Erythroblast (primary cell): ENCODE data around the gene VRK3.
"Not testable (repeated sequence)": the region's sequence is repeated elsewhere in the genome, so short reads cannot be mapped to it uniquely, and the experiment has no call there.

Source experiments
- GATA1 ChIP-seq: IDR thresholded peaks from 2 replicates; pipeline ENCODE4 v1.6.1; 2011; ENCODE audit warnings: low read depth, mild to moderate bottlenecking, control low read depth, low read length, moderate library complexity
- POLR2A ChIP-seq: IDR thresholded peaks from 2 replicates; pipeline ENCODE4 v1.6.1; 2011; ENCODE audit warnings: mild to moderate bottlenecking, low read length

- not testable (repeated sequence) for TF ChIP-seq POLR2A, GATA1
These were observed 55.8 kb downstream of the VRK3 start for GRCh38 chr19:49969355-49969754.
